ENCODE measurements around the gene ZDHHC5. TPM values are rescaled to one million over a fixed set of nuclear protein-coding genes. Genes with fewer than 3 reads are reported as not detected.

Gene ZDHHC5
- total RNA-seq, 1 experiment from 2014 or later = 65.2 TPM

GRCh38 chr11:57643802-57644201, 24.1 kb upstream of the ZDHHC5 start:
- no peak overlapping the region for H3K14ac ChIP-seq (ENCODE audit: insufficient read depth, low read length)
- H3K18ac ChIP-seq (ENCODE audit: insufficient read length, low read depth, low read length) = no peak overlapping the region
- Mint-ChIP-seq H3K4me3 (no peak overlapping the region), H3K4me1 (peaks cover 81 to 88% of the 10 kb centered on the region in 2 experiments), H3K36me3 (ENCODE audit: insufficient read depth in 1 of 3, low read depth in 3 of 3) (peaks cover 33 to 58% (median 50%) of the 10 kb centered on the region in 3 experiments), H3K27ac (peak overlapping the region in 1 of 3 experiments; percentile 86; a peak in 2 of 7 replicates), H3K27me3 (ENCODE audit: low read depth) (no peaks in the 10 kb centered on the region), H3K9me3 (peaks cover 3 to 4% of the 10 kb centered on the region in 2 experiments; a peak in 4 of 5 replicates)
- H3K9me3 ChIP-seq (ENCODE audit: control insufficient read depth, low read depth, low read length) = no peaks in the 10 kb centered on the region
- no peak overlapping the region for H3K23ac ChIP-seq (ENCODE audit: insufficient read length, low read depth, low read length)
- H4K5ac ChIP-seq (ENCODE audit: insufficient read length, low read depth, low read length) = no peak overlapping the region
- no peak overlapping the region for H3K4me2 ChIP-seq (ENCODE audit: insufficient read depth, insufficient read length, low read length)
- no peak overlapping the region for H2BK5ac ChIP-seq (ENCODE audit: insufficient read length, low read length)
- WGBS (ENCODE audit: extremely low coverage, insufficient read length, low lambda C conversion rate) = no CpG with 5 or more reads among the region's 3 CpGs
- H2BK15ac ChIP-seq (ENCODE audit: low read depth, low read length) = no peak overlapping the region
- no peak overlapping the region for H3K9ac ChIP-seq (ENCODE audit: extremely low read depth, insufficient read length, low read length)
- DNase-seq = no peak
- H3K56ac ChIP-seq (ENCODE audit: insufficient read length, low read depth, low read length) = no peak overlapping the region
- peaks cover 17% of the 10 kb centered on the region for H3K23me2 ChIP-seq (ENCODE audit: insufficient read length, low read depth, low read length, poor library complexity, severe bottlenecking)
- H3K79me2 ChIP-seq (ENCODE audit: insufficient read depth, low read length) = peaks cover 7% of the 10 kb centered on the region; the same call in 1 of the 2 replicates
- no peak for TF ChIP-seq CTCF (conservative IDR thresholded peaks at IDR 0.05)
- no peak overlapping the region for H2BK12ac ChIP-seq (ENCODE audit: insufficient read length, low read depth, low read length)
- H4K20me1 ChIP-seq (ENCODE audit: control insufficient read depth, insufficient read depth, insufficient read length) = peaks cover 2% of the 10 kb centered on the region
- no peak overlapping the region for H3K27ac ChIP-seq (ENCODE audit: insufficient read length, low read depth, low read length)
- no peak overlapping the region for H2BK120ac ChIP-seq (ENCODE audit: low read depth, low read length, poor library complexity, severe bottlenecking)
- H3K4ac ChIP-seq (ENCODE audit: low read depth, low read length) = no peak overlapping the region
- H3T11ph ChIP-seq (ENCODE audit: low read length) = no peak overlapping the region
- no peak overlapping the region for H4K8ac ChIP-seq (replicated peaks; ENCODE audit: insufficient read length, low read depth, low read length)
- no peak overlapping the region for H2BK20ac ChIP-seq (ENCODE audit: low read depth, low read length, poor library complexity, severe bottlenecking)
- no peak overlapping the region for H2AFZ ChIP-seq (ENCODE audit: low read length)
- H3K79me1 ChIP-seq (ENCODE audit: insufficient read depth, low read depth, low read length, poor library complexity, severe bottlenecking) = no peaks in the 10 kb centered on the region
- no peak overlapping the region for H4K91ac ChIP-seq (ENCODE audit: insufficient read length, low read depth, low read length)
- H3K27me3 ChIP-seq (ENCODE audit: insufficient read depth, low read length) = no peaks in the 10 kb centered on the region
- peaks cover 18% of the 10 kb centered on the region for H3K4me1 ChIP-seq (ENCODE audit: insufficient read depth, low read length)
- H2AK5ac ChIP-seq (ENCODE audit: insufficient read length, low read length) = no peak overlapping the region

Data from H9 (cell line).